HG02938 (cell line): ENCODE results near the gene TK2.
A peak's percentile ranks its signal among the peaks of the same experiment; 100 is the strongest.
"Not testable (repeated sequence)": the region's sequence is repeated elsewhere in the genome, so short reads cannot be mapped to it uniquely, and the experiment has no call there.

Source experiments
- ATAC-seq: cut with Tn5 transposase; IDR thresholded peaks from one replicate; pipeline ENCODE4 v1.9.1; 2021; ENCODE audit warnings: mild to moderate bottlenecking, moderate library complexity; ENCODE audit not compliant: unreplicated experiment

TK2 gene

GRCh38 chr16:66508248-66508913, 41.5 kb downstream of the TK2 start:
- peak; percentile 72 for ATAC-seq

GRCh38 chr16:66507731-66508239, 42.1 kb downstream of the TK2 start:
- no peak for ATAC-seq

- no peak for ATAC-seq
Measured at GRCh38 chr16:66503612-66504011, 46.3 kb downstream of the TK2 start.

DNA sequence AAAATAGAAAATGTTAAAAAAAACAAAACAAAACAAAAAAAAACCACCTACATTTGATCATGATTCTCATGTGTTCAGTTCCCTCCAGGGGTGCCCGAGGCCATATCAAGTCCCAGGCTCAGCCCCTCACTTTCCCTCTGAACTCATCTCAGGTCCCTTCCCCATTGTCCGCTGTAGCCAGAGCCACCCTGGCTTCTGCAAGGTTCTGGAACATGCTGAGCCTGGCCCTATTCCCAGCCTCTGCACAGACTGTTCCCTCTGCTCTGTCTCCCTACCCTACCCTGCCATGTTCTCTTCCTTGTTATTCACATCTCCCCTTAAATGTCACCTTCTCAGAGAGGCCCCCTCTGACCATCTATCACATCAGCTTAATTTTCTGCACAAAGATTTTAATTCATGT, 46.9 kb downstream of the TK2 start:
- ATAC-seq, result no peak

DNA sequence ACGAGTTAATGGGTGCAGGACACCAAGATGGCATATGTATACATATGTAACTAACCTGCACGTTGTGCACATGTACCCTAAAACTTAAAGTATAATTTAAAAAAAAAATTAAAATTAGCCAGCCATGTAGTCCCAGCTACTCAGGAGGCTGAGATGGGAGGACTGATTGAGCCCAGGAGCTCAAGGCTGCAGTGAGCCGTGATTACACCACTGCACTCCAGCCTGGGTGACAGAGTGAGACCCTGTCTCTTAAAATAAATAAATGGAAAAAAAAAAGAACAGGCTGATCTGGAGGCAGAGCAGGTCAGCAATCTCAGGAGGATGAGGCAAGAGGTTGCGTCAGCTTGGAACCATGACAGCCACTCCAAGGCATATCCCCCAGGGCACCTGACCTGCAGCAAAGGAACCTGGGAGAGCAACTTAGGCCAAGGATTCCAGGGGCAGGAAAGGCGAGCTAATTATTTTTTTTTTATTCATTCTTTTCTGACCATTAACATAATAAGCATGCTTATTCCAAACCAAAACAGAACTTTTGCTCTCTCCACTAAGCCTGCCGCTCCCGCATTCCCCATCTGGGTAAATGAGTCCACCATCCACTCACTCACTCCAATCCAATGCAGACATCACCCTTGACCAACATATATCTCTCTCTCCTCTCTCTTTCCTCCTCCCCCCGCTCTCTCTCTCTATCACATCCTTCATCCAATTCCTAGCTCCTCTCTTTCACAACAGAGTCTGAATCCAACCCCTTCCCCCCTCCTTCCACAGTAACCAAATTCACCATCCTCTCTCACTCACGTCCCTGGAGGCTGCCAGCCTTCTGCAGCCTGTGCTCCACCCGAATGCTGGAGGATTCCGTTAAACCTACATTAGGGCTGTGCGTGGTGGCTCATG, 47.7 kb downstream of the TK2 start:
- no peak for ATAC-seq

GRCh38 chr16:66501563-66501962, 48.4 kb downstream of the TK2 start:
- not testable (repeated sequence) for ATAC-seq

DNA sequence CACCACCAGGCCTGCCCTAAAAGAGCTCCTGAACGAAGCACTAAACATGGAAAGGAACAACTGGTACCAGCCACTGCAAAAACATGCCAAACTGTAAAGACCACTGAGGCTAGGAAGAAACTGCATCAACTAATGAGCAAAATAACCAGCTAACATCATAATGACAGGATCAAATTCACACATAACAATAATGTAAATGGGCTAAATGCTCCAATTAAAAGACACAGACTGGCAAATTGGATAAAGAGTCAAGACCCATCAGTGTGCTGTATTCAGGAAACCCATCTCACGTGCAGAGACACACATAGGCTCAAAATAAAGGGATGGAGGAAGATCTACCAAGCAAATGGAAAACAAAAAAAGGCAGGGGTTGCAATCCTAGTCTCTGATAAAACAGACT, 52.0 kb downstream of the TK2 start:
- ATAC-seq, result not testable (repeated sequence)

- not testable (repeated sequence) for ATAC-seq
Measured at GRCh38 chr16:66496226-66496625, 53.7 kb downstream of the TK2 start.

DNA sequence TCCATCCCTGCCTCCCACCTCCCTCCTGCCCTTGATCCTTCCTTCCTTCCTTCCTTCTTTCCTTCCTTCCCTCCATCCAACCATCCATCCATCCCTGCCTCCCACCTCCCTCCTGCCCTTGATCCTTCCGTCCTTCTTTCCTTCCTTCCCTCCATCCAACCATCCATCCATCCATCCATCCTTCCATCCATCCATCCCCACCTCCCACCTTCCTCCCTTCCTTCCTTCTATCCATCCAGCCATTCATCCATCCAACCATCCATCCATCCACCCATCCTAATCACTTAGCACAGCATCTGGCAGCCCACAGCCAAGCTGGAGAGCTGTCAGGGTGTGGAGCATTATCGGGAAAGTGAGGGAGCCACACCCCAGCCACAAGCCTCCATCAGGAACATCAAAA, 54.5 kb downstream of the TK2 start:
- ATAC-seq, result no peak

DNA sequence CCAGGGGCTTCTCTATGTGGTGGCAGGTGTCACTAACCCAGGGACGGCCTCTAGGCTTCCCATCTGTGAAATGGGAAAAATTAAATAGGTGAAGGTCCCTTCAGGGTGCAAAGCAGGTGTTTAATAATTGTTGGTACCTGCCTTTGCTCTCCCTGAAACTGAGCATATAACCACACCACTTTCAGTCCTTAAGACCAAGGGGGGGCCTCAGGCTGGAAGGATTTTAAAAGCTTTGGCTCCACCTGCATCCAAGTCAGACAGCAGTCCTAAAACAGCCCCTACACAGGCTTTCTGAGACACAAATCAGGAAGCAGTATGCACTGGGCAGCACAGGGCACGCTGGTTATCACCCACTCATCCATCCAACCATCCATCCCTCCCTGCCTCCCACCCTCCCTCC, 55.0 kb downstream of the TK2 start:
- no peak for ATAC-seq

DNA sequence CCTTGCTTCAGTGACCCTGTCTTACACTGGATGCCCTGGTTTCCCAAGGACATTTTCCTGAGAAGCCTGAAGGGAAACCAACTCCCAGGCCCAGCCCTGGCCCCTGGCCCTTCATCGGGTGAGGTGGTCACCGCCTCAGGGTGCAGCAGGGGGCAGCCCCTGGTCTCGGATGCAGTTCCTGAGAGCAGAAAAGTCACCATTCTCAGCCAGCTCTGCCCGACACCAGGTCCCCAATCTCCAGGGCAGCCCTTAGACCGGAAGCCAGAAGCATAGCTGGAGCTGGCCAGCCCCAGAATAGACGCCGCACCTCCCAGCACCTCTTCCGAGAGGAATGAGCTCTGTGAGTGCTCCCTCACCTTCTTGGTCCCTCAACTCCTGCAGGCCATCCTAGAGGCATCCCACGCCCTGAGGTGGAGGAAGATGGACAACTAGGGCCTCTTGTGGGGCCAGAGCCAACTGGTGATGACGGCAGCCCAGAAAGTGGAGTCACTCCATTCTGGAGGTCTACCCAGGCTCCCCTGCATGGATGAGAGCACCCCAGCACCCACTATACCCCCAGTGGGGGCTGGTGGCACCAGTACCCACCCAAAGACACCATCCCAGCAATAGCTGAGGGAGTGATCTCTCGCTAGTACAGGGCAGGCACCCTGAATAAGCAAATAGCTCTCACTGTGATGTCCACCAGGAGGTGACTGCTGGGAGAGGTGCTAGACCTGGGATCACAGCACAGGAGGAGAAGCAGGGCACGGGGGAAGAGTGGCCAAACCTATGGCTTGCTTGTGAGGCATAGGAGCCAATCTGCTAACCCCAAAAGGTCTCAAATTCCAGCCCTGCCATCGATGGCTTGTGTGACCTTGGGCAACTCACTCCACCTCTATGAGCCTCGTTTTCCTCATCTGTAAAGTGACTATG, 56.2 kb downstream of the TK2 start:
- ATAC-seq, result no peak

GRCh38 chr16:66491716-66492064, 58.2 kb downstream of the TK2 start:
- no peak for ATAC-seq

DNA sequence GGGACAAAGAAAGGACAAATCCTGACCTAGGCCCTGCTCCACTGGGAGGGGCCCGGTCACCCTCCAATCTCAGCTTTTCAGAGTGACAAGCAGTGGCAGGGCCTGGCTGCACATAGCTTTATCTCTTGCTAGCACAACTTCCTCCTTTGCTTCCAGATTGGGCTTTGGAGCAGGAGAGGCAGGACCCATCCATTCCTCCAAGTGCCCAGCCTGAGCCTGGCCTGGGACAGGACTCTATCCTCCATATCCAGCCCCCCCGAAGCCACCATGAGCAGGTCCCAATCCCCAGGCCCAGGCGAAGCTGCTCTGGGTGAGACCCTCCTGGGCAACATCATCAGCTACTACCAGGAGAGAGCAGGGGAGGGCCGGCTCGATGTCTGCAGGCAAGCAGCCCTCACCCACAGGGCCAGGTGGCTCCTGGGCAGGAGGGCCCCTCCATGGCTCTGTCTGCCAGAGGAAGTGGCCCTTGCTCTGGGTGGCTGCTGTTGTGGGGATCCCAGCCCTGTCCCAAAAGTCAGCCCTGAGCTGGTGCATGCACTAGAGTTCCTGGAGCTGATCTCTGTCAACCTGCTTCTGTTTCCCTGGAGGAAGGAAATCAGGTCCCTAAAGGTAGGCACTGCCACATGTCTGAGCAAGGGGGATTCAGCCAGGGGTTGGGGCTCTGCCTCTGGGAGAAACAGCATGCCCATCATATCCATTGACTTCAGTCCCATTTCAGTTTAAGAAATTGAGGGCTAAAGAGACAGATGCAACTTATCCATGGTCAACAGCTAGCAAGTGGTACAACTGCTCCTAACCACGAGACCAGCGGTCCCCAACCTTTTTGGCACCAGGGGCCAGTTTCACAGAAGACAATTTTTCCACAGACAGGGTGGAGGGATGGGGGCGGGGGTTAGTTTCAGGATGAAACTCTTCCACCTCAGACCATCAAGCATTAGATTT, 58.9 kb downstream of the TK2 start:
- no peak for ATAC-seq

DNA sequence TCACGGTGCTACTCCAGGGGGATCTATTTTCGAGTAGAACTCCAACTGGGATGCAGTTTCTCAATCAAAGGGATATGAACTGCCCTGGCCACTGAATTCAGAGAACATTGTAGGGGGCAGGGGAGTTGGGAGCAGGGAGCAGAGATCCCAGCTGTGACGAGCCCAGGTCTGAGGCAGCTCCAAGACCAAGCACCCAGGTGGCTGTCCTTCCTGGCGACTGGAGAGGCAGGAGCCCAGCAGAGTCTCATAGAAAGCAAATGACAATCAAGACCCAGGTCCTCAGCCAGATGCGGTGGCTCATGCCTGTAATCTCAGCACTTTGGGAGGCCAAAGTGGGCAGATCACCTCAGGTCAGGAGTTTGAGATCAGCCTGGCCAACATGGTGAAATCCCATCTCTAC, 60.1 kb downstream of the TK2 start:
- ATAC-seq, result no peak

- ATAC-seq, result no peak
Measured at GRCh38 chr16:66489385-66489784, 60.5 kb downstream of the TK2 start.

DNA sequence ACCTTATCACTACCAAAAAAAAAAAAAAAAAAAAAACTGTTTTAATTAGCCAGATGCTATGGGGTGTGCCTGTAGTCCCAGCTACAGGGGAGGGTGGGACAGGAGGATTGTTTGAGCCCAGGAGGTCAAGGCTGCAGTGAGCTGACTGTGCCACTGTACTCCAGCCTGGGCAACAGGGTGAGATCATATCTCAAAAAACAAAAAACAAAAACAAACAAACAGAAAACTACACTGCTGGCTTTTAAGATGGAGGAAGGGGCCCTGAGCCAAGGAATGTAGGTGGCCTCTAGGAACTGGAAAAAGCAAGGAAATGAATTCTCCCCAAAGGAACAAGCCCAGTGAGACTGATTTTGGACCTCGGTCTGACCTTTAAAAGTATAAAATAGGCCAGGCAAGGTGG, 61.4 kb downstream of the TK2 start:
- no peak for ATAC-seq

DNA sequence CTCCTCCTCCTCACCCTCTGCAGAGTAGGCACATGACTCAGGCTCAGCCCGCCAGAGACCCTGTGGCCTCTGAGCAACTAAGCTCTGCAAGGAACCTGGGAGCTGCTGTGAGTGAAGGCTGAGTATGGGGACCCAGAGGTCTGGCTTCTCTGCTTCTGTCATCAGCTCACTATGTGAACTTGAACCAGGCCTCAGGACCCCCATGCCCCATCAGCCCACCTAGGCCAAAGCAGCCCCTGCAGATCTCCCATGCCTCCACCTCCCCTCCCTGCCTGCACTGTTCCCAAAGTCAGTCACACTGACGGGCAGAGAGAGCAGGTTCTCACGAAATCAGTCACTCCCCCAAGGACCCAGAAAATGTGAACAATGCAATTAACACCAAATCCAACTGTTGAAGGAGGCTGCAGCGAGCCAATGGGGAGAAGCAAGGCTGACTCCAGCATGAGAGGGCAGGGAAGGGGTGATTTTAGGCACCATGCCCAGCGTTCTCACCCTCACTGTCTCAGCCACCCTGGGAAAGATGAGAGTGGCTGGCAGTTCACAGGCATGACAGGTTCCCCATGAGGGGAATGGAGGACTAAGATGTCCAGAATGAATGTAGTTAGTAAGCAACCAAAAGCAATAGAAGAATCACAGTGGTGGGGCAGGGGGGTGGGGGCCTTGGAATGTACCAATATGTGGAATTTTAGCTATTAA, 62.2 kb downstream of the TK2 start:
- ATAC-seq, result no peak

DNA sequence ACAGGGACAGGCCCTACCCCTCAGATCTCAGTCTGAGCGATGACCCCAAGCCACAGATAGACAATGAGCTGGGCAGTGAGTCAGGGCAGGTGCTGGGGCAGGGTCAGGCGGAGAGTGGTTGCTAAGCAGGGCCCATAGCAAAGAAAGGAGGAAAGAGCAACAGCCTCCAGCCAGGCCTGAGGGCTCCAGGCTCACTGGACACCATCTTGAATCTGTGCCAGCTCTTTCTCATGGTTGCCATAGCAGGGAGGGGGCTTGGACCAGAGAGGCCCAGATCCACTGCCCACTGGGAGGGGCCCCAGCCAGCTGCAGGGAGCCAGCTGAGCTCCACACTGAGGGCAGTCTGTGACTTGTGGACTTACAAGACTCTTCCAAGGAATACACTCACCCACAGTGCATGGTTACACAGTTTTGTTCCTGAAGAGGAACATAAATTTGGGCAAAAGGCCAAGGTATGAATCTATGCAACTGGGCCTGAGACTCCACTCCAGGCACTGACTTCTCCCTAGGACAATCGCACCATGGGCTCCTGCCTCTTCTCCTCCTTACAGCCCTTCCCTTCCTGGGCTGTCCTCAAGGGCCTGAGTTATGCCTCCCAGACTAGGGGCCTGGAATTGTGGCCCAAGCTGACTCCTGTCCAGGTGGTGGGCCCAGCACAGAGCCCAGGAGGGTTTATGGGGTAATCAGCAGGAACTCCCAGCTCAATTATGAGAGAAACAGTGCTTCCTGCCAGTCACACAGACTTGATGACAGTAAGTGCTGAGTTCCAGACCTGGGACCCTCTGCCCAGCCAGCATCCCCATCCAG, 62.9 kb downstream of the TK2 start:
- ATAC-seq, result no peak
